T-cell (primary cell): ENCODE data around the gene IQGAP2. TPM values are rescaled to one million over a fixed set of nuclear protein-coding genes. Genes with fewer than 3 reads are reported as not detected.

ENCODE experiments used
- ATAC-seq, 4 experiments: fragments of 200-7000 bp in 3 of 4; fragments of 150-1000 bp in 1 of 4; cut with Tn5 transposase; replicated peaks in 1 of 4; 1 replicate in 3 of 4; 2 replicates in 1 of 4; pipeline ENCODE4 v1.10.0; 2021; ENCODE audit warnings: moderate library complexity in 3 of 4, mild to moderate bottlenecking in 2 of 4, moderate number of reproducible peaks in 1 of 4
- CTCF ChIA-PET, 2 donors: fragments of 300-600 bp; sonication (Branson Sonifier 250); formaldehyde crosslinking; loops; one replicate each; lab custom pipeline; 2022; ENCODE audit warnings: antibody characterized with exemption in 2 of 2; lab: Charles Lee
- POLR2A ChIA-PET, 2 donors: fragments of 300-600 bp; sonication (Branson Sonifier 250); formaldehyde crosslinking; loops; one replicate each; lab custom pipeline; 2022; ENCODE audit warnings: antibody characterized with exemption in 2 of 2; lab: Charles Lee
- DNase-seq, 35 experiments: peaks; one replicate each; pipeline versions ENCODE4 v3.0.0 to v3.0.0-alpha.2; 2013 to 2023
- H3K27ac ChIP-seq: one replicate; pipeline ENCODE4 v1.5.1; 2013; ENCODE audit warnings: low read length
- H3K27me3 ChIP-seq, 2 experiments: replicated peaks in 1 of 2; 1 replicate in 1 of 2; 2 replicates in 1 of 2; pipeline versions ENCODE4 v1.6.1 to v1.7.0; 2013; ENCODE audit warnings: low read length in 1 of 2, mixed read lengths in 1 of 2; ENCODE audit not compliant: control insufficient read depth in 2 of 2, insufficient read depth in 2 of 2; ENCODE audit errors: extremely low read depth in 1 of 2
- H3K36me3 ChIP-seq, 2 donors: 1 replicate in 1 of 2; 2 replicates in 1 of 2; pipeline versions ENCODE4 v1.6.1 to v1.7.0; 2013; ENCODE audit warnings: low read length in 1 of 2; ENCODE audit not compliant: control insufficient read depth in 2 of 2, insufficient read depth in 1 of 2; ENCODE audit errors: extremely low read depth in 1 of 2
- H3K4me1 ChIP-seq, 2 experiments: 1 replicate in 1 of 2; 2 replicates in 1 of 2; pipeline versions ENCODE4 v1.6.1 to v1.7.0; 2013; ENCODE audit warnings: low read length in 2 of 2, mixed read lengths in 1 of 2; ENCODE audit not compliant: insufficient read depth in 2 of 2, control insufficient read depth in 1 of 2; ENCODE audit errors: extremely low read depth in 1 of 2
- H3K4me3 ChIP-seq, 2 donors: 1 replicate in 1 of 2; 2 replicates in 1 of 2; pipeline versions ENCODE4 v1.5.1 to v1.7.0; 2013; ENCODE audit warnings: mild to moderate bottlenecking in 2 of 2, low read length in 1 of 2, moderate library complexity in 1 of 2; ENCODE audit not compliant: control insufficient read depth in 1 of 2; ENCODE audit errors: extremely low read depth in 1 of 2
- H3K9me3 ChIP-seq: 2 replicates; pipeline ENCODE4 v1.7.0; 2013
- H3K27ac Mint-ChIP-seq, 2 donors: one replicate each; pipeline ENCODE4 v1.8.0; 2020 to 2021; ENCODE audit warnings: mild to moderate bottlenecking in 2 of 2, mixed read lengths in 2 of 2
- H3K27me3 Mint-ChIP-seq, 2 donors: one replicate each; pipeline ENCODE4 v1.8.0; 2021 to 2022; ENCODE audit warnings: mixed read lengths in 2 of 2
- H3K36me3 Mint-ChIP-seq: one replicate; pipeline ENCODE4 v1.8.0; 2021; ENCODE audit warnings: mixed read lengths
- H3K4me1 Mint-ChIP-seq, 3 donors: one replicate each; pipeline ENCODE4 v1.8.0; 2020 to 2022; ENCODE audit warnings: mixed read lengths in 3 of 3, mild to moderate bottlenecking in 1 of 3
- H3K4me3 Mint-ChIP-seq, 3 donors: one replicate each; pipeline ENCODE4 v1.8.0; 2020 to 2022; ENCODE audit warnings: mild to moderate bottlenecking in 3 of 3, mixed read lengths in 3 of 3, moderate library complexity in 3 of 3
- H3K9me3 Mint-ChIP-seq, 3 donors: one replicate each; pipeline ENCODE4 v1.8.0; 2020 to 2022; ENCODE audit warnings: mixed read lengths in 3 of 3
- WGBS: methylation state at CpG from one replicate; pipeline ENCODE4 v1.1.5; 2013; ENCODE audit warnings: missing lambda C conversion rate; ENCODE audit not compliant: insufficient coverage; 5-methylcytosine and 5-hydroxymethylcytosine counted together
- total RNA-seq, 35 experiments: library from RNA in 6 of 35; stranded (reverse) in 6 of 35; fragments of 120-200 nt in 1 of 35; gene quantifications; one replicate each; pipeline versions ENCODE4 v1.2.1 to v1.2.4 and lab custom pipeline; 2013 to 2026

The IQGAP2 gene
- total RNA-seq, 5 donors from 2014 or later (not counting 1 experiment from before 2014, with no cell fraction given), result 66.5 to 121 (median 72.5) TPM

- Mint-ChIP-seq H3K4me1 (peaks cover 28 to 36% (median 30%) of the 10 kb centered on the region in 3 donors), H3K9me3 (no peaks in the 10 kb centered on the region), H3K27me3 (no peaks in the 10 kb centered on the region), H3K27ac (no peak overlapping the region), H3K36me3 (no peaks in the 10 kb centered on the region), H3K4me3 (no peak overlapping the region)
- ATAC-seq, result no peak
- ChIA-PET CTCF (interaction anchor here in 1 of 2 donors (0.7 kb wide), 1 partner anchor 151 kb away, joined by 3 read pairs; no protein-coding TSS in a partner anchor), POLR2A (interaction anchor here in 1 of 2 donors (0.5 kb wide), 1 partner anchor 9 kb away, joined by 3 read pairs; no protein-coding TSS in a partner anchor)
- H3K27ac ChIP-seq, result no peak overlapping the region
- no peak overlapping the region for H3K4me3 ChIP-seq
- H3K27me3 ChIP-seq, result no peaks in the 10 kb centered on the region
- no peaks in the 10 kb centered on the region for H3K36me3 ChIP-seq
- H3K4me1 ChIP-seq, result peaks cover 4 to 6% of the 10 kb centered on the region in 2 experiments
- WGBS, result no CpG with 5 or more reads among the region's 3 CpGs
- H3K9me3 ChIP-seq, result no peaks in the 10 kb centered on the region
- no peak for DNase-seq
These were observed 26.8 kb upstream of the IQGAP2 start for GRCh38 chr5:76376148-76376865.

- Histone ChIP-seq H3K9me3 (no peaks in the 10 kb centered on the region), H3K27ac (no peak overlapping the region), H3K4me1 (peaks cover 4 to 9% of the 10 kb centered on the region in 2 experiments), H3K27me3 (no peaks in the 10 kb centered on the region), H3K36me3 (no peaks in the 10 kb centered on the region), H3K4me3 (no peak overlapping the region)
- peaks cover 28 to 36% (median 30%) of the 10 kb centered on the region in 3 donors for H3K4me1 Mint-ChIP-seq
- WGBS, result 82% methylated on average over 2 of the region's 3 CpGs
- ChIA-PET CTCF (interaction anchor here in 1 of 2 donors (0.6 kb wide), 1 partner anchor 26 kb away, joined by 8 read pairs; no protein-coding TSS in a partner anchor), POLR2A (interaction anchor here in 1 of 2 donors (0.5 kb wide), 1 partner anchor 10 kb away, joined by 3 read pairs; no protein-coding TSS in a partner anchor)
- no peak overlapping the region for H3K27ac Mint-ChIP-seq
- DNase-seq (no peak), ATAC-seq (no peak)
- no peaks in the 10 kb centered on the region for H3K9me3 Mint-ChIP-seq
- H3K36me3 Mint-ChIP-seq, result no peaks in the 10 kb centered on the region
- no peak overlapping the region for H3K4me3 Mint-ChIP-seq
- no peaks in the 10 kb centered on the region for H3K27me3 Mint-ChIP-seq
These were observed 26.2 kb upstream of the IQGAP2 start for GRCh38 chr5:76376866-76377230.

GRCh38 chr5:76378355-76378754 lies 24.7 kb upstream of the IQGAP2 start:
- H3K4me3 ChIP-seq, result no peak overlapping the region
- H3K27me3 ChIP-seq, result no peaks in the 10 kb centered on the region
- DNase-seq (no peak), ATAC-seq (no peak)
- peaks cover 4 to 20% of the 10 kb centered on the region in 2 experiments for H3K4me1 ChIP-seq
- no peaks in the 10 kb centered on the region for H3K36me3 ChIP-seq
- H3K4me1 Mint-ChIP-seq, result peaks cover 34 to 40% (median 40%) of the 10 kb centered on the region in 3 donors
- H3K27ac Mint-ChIP-seq, result no peak overlapping the region
- no peak overlapping the region for H3K4me3 Mint-ChIP-seq
- POLR2A ChIA-PET, result no interaction called here
- no peaks in the 10 kb centered on the region for H3K36me3 Mint-ChIP-seq
- CTCF ChIA-PET, result no interaction called here
- no peak overlapping the region for H3K27ac ChIP-seq
- no peaks in the 10 kb centered on the region for H3K9me3 ChIP-seq
- H3K27me3 Mint-ChIP-seq, result no peaks in the 10 kb centered on the region
- no peaks in the 10 kb centered on the region for H3K9me3 Mint-ChIP-seq
- 95% methylated on average over 6 of the region's 6 CpGs for WGBS

- Mint-ChIP-seq H3K27me3 (no peaks in the 10 kb centered on the region), H3K27ac (peak overlapping the region in 1 of 2 donors; percentile 61), H3K9me3 (no peaks in the 10 kb centered on the region), H3K4me1 (peaks cover 42 to 49% (median 48%) of the 10 kb centered on the region in 3 donors), H3K4me3 (no peak overlapping the region), H3K36me3 (no peaks in the 10 kb centered on the region)
- H3K4me3 ChIP-seq, result no peak overlapping the region
- no peak for DNase-seq
- peak in 3 of 4 experiments; percentile 52 to 70 (median 68) for ATAC-seq
- WGBS, result 17% methylated on average over 1 of the region's 5 CpGs
- ChIA-PET CTCF (interaction anchor here (0.7 to 1.1 kb wide), 5 partner anchors 10 to 1922 kb away, joined by 4 to 7 read pairs (median 5); no protein-coding TSS in a partner anchor), POLR2A (interaction anchor here (0.5 to 0.9 kb wide), 4 partner anchors 9 to 902 kb away, joined by 3 to 13 read pairs (median 9); no protein-coding TSS in a partner anchor)
- no peak overlapping the region for H3K27ac ChIP-seq
- H3K9me3 ChIP-seq, result no peaks in the 10 kb centered on the region
- H3K4me1 ChIP-seq, result peaks cover 10 to 28% of the 10 kb centered on the region in 2 experiments
- H3K27me3 ChIP-seq, result no peaks in the 10 kb centered on the region
- H3K36me3 ChIP-seq, result no peaks in the 10 kb centered on the region
These were observed 23.8 kb upstream of the IQGAP2 start for GRCh38 chr5:76379316-76379715.

GRCh38 chr5:76379855-76380254 lies 23.2 kb upstream of the IQGAP2 start:
- no peak for ATAC-seq
- ChIA-PET POLR2A (interaction anchor here (0.5 to 0.9 kb wide), 2 partner anchors 9 to 385 kb away, joined by 6 to 13 read pairs; no protein-coding TSS in a partner anchor), CTCF (interaction anchor here in 1 of 2 donors (0.6 to 1.1 kb wide), 3 partner anchors 157 to 270 kb away, joined by 3 to 7 read pairs (median 5); no protein-coding TSS in a partner anchor)
- Mint-ChIP-seq H3K27me3 (no peaks in the 10 kb centered on the region), H3K4me3 (no peak overlapping the region), H3K36me3 (no peaks in the 10 kb centered on the region), H3K9me3 (no peaks in the 10 kb centered on the region), H3K27ac (peak overlapping the region in 1 of 2 donors; percentile 6), H3K4me1 (peaks cover 46 to 53% (median 53%) of the 10 kb centered on the region in 3 donors)
- no peaks in the 10 kb centered on the region for H3K36me3 ChIP-seq
- H3K9me3 ChIP-seq, result no peaks in the 10 kb centered on the region
- WGBS, result no CpG with 5 or more reads among the region's 1 CpG
- H3K4me1 ChIP-seq, result peaks cover 16 to 34% of the 10 kb centered on the region in 2 experiments
- no peaks in the 10 kb centered on the region for H3K27me3 ChIP-seq
- DNase-seq, result no peak
- no peak overlapping the region for H3K27ac ChIP-seq
- H3K4me3 ChIP-seq, result no peak overlapping the region

- Histone ChIP-seq H3K9me3 (no peaks in the 10 kb centered on the region), H3K4me1 (peaks cover 17 to 36% of the 10 kb centered on the region in 2 experiments), H3K27me3 (no peaks in the 10 kb centered on the region), H3K4me3 (no peak overlapping the region), H3K27ac (no peak overlapping the region), H3K36me3 (no peaks in the 10 kb centered on the region)
- H3K4me1 Mint-ChIP-seq, result peaks cover 52 to 59% (median 59%) of the 10 kb centered on the region in 3 donors
- H3K27ac Mint-ChIP-seq, result no peak overlapping the region
- no peaks in the 10 kb centered on the region for H3K36me3 Mint-ChIP-seq
- ChIA-PET CTCF (interaction anchor here (0.5 to 0.6 kb wide), 2 partner anchors 11 to 156 kb away, joined by 3 to 8 read pairs; no protein-coding TSS in a partner anchor), POLR2A (interaction anchor here in 1 of 2 donors (0.5 kb wide), 1 partner anchor 22 kb away, joined by 5 read pairs; no protein-coding TSS in a partner anchor)
- no peak for DNase-seq
- WGBS, result 80% methylated on average over 2 of the region's 7 CpGs
- no peak for ATAC-seq
- no peak overlapping the region for H3K4me3 Mint-ChIP-seq
- H3K27me3 Mint-ChIP-seq, result no peaks in the 10 kb centered on the region
- no peaks in the 10 kb centered on the region for H3K9me3 Mint-ChIP-seq
These were observed 22.6 kb upstream of the IQGAP2 start for GRCh38 chr5:76380346-76381066.
